K562 (cell line): ENCODE measurements around the gene ERFL. TPM values are rescaled to one million over a fixed set of nuclear protein-coding genes. Genes with fewer than 3 reads are reported as not detected.

Experiments used
- ARHGAP35 ChIP-seq: fragments of 450-650 bp; IDR thresholded peaks from 2 replicates; pipeline ENCODE4 v1.6.1; 2018; ENCODE audit not compliant: partially characterized antibody
- ATF1 ChIP-seq, 2 experiments: fragments of 450-650 bp in 1 of 2; IDR thresholded peaks; 2 replicates each; pipeline ENCODE4 v1.6.1; 2016; ENCODE audit warnings: missing compliant biosample characterization in 1 of 2, missing genetic modification characterization in 1 of 2
- CREBBP ChIP-seq: IDR thresholded peaks from one replicate; pipeline ENCODE4 v1.6.1; 2012; ENCODE audit warnings: low read depth, mild to moderate bottlenecking, control low read depth, inconsistent platforms, low read length
- HDAC1 ChIP-seq, 2 experiments: fragments of 450-650 bp; IDR thresholded peaks; 2 replicates each; pipeline ENCODE4 v1.6.1; 2016 to 2017; ENCODE audit warnings: inconsistent platforms in 1 of 2, mild to moderate bottlenecking in 1 of 2, moderate library complexity in 1 of 2
- IRF1 ChIP-seq: sonication (generic); formaldehyde crosslinking; IDR thresholded peaks from 2 replicates; pipeline ENCODE4 v1.8.0; 2022; ENCODE audit warnings: missing genetic modification reagents, mild to moderate bottlenecking, borderline replicate concordance
- KLF6 ChIP-seq: fragments of 250-450 bp; sonication (Bioruptor Pico); IDR thresholded peaks from 2 replicates; pipeline ENCODE4 v1.4.0; 2020; ENCODE audit warnings: mild to moderate bottlenecking, moderate library complexity, borderline replicate concordance
- MEIS2 ChIP-seq: fragments of 450-650 bp; IDR thresholded peaks from 2 replicates; pipeline ENCODE4 v1.6.1; 2014; ENCODE audit warnings: mild to moderate bottlenecking; ENCODE audit not compliant: partially characterized antibody
- MTF1 ChIP-seq: fragments of 250-450 bp; sonication (Bioruptor Pico); IDR thresholded peaks from 2 replicates; pipeline ENCODE4 v1.9.0; 2021; ENCODE audit warnings: moderate library complexity, mild to moderate bottlenecking, inconsistent platforms, borderline replicate concordance
- NCOA1 ChIP-seq: fragments of 450-650 bp; IDR thresholded peaks from 2 replicates; pipeline ENCODE4 v1.6.1; 2016; ENCODE audit warnings: low read depth
- NCOR1 ChIP-seq: fragments of 450-650 bp; IDR thresholded peaks from 2 replicates; pipeline ENCODE4 v1.6.1; 2016; ENCODE audit warnings: mild to moderate bottlenecking, moderate library complexity
- TRIM25 ChIP-seq: fragments of 450-650 bp; IDR thresholded peaks from 2 replicates; pipeline ENCODE4 v1.7.0; 2016; ENCODE audit warnings: borderline replicate concordance
- UBTF ChIP-seq, 2 experiments: IDR thresholded peaks; 2 replicates each; pipeline ENCODE4 v1.6.1; 2012; ENCODE audit warnings: improper control_type of control experiment in 2 of 2, low read depth in 2 of 2, low read length in 2 of 2, borderline replicate concordance in 1 of 2
- YY1 ChIP-seq, 3 experiments: IDR thresholded peaks; 2 replicates each; pipeline ENCODE4 v1.6.1; 2011; ENCODE audit warnings: low read length in 2 of 3, mild to moderate bottlenecking in 2 of 3, moderate library complexity in 2 of 3, borderline replicate concordance in 1 of 3, control low read depth in 1 of 3, low read depth in 1 of 3; ENCODE audit not compliant: insufficient read depth in 3 of 3, insufficient replicate concordance in 2 of 3, control insufficient read depth in 1 of 3, insufficient read length in 1 of 3; ENCODE audit errors: extremely low read depth in 1 of 3
- ZNF398 ChIP-seq: fragments of 250-450 bp; sonication (Bioruptor Pico); IDR thresholded peaks from 2 replicates; pipeline ENCODE4 v1.8.0; 2021; ENCODE audit warnings: moderate library complexity, mild to moderate bottlenecking, inconsistent platforms
- ZNF785 ChIP-seq: fragments of 250-450 bp; sonication (Bioruptor Pico); IDR thresholded peaks from 2 replicates; pipeline ENCODE4 v1.4.0; 2020; ENCODE audit warnings: mild to moderate bottlenecking
- polyA plus RNA-seq, 8 experiments: library from polyadenylated mRNA; depleted of rRNA in 4 of 8; stranded (reverse) in 5 of 8; unstranded in 3 of 8; fragments of >200 nt; fragmentation: Nextera tagmentation in 2 of 8; fragmentation: Illumina TruSeq in 1 of 8; extraction: Ambion mirVana in 2 of 8; extraction: Trizol in 1 of 8; gene quantifications; 2 replicates each; pipeline versions ENCODE4 v1.2.1 to v1.2.3, GENCODE V29; 2011 to 2014; ENCODE audit warnings: inconsistent platforms in 1 of 8, missing spikeins in 1 of 8
- total RNA-seq, 7 experiments: library from RNA; depleted of rRNA in 6 of 7; stranded (reverse); fragments of >200 nt in 6 of 7; fragmentation: Illumina TruSeq in 2 of 7; extraction: Trizol in 2 of 7; gene quantifications; 2 replicates each; pipeline versions ENCODE4 v1.2.1 to v1.2.3, GENCODE V29; 2011 to 2021; ENCODE audit warnings: low replicate concordance in 1 of 7
- TF ChIP-seq, protein P1 (sequence below), 3 experiments: IDR thresholded peaks in 2 of 3; conservative IDR thresholded peaks in 1 of 3; 2 replicates each; pipeline ENCODE4 v1.5.1; 2011 to 2012; ENCODE audit warnings: low read length in 3 of 3, mild to moderate bottlenecking in 3 of 3, control low read depth in 2 of 3, improper control_type of control experiment in 1 of 3, inconsistent platforms in 1 of 3, low read depth in 1 of 3, mixed read lengths in 1 of 3, moderate library complexity in 1 of 3; ENCODE audit not compliant: insufficient read depth in 2 of 3

ERFL gene
- total and polyA plus RNA-seq, 9 of the 15 experiments (the other 6 are each of a cell fraction or from before 2014, with no cell fraction given), result 0.07 to 0.75 (median 0.32) TPM; not detected in 4

DNA sequence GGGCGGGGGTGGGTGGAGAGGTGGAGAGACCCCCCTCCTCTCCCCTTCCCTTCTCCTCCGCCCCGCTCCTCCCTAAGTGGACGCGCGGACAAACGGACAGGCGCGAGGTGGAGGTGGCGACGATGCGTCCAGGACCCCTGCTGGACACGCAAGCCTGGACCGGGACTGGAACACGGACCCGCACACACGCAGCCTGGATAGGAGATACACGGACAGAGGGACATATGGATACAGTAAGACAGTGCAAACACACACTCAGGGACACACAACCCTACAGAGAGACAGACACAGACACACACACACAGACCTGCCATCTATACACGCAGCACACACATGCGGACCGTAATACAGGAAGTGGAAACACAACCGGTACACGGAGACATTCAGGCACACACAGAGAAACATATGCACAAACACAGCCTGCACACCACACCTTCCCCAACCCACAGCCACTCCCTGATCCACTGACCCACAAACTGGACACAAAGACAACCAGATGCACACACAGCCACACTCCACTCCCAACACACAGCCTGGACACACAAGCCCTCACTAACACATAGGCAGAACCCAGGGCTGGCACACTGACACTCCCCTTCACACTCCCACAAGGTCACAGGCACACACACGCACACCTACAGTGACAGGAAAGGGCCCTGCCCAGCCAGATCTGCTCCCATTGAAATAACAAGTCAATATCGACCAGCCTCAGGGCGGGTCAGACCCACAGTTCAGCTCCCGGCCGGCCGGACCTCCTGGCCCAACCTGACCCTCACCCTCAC is 696 bp upstream of the ERFL start (continued):
- TF ChIP-seq IRF1 (CRISPR knock-in tag) (no peak), MTF1 (no peak), ZNF785 (no peak), NCOR1 (0 out of 2 replicates have a peak, but pooled peaks have one; percentile 35), YY1 (IDR thresholded peaks at IDR 0.05; ENCODE audit: borderline replicate concordance in 1 of 3, control insufficient read depth in 1 of 3, extremely low read depth in 1 of 3, insufficient read depth in 3 of 3, insufficient read length in 1 of 3, insufficient replicate concordance in 2 of 3, low read depth in 1 of 3, low read length in 2 of 3) (peak in 1 of 3 experiments; percentile 4), ATF1 (CRISPR knock-in tag; IDR thresholded peaks at IDR 0.05) (no peak), ATF1 (tag; IDR thresholded peaks at IDR 0.05) (peak; percentile 41), CREBBP (no peak), TRIM25 (peak; percentile 79; the same call in 1 of the 2 replicates), ZNF398 (CRISPR knock-in tag) (no peak), ARHGAP35 (peak; percentile 41), UBTF (IDR thresholded peaks at IDR 0.05; ENCODE audit: borderline replicate concordance in 1 of 2, low read depth in 2 of 2, low read length in 2 of 2) (no peak), KLF6 (no peak), NCOA1 (peak; percentile 64; the same call in 1 of the 2 replicates), HDAC1 (IDR thresholded peaks at IDR 0.05) (peak in 1 of 2 experiments; percentile 94; a peak in 2 of 4 replicates), MEIS2 (no peak)
- TF ChIP-seq, protein P1, sequence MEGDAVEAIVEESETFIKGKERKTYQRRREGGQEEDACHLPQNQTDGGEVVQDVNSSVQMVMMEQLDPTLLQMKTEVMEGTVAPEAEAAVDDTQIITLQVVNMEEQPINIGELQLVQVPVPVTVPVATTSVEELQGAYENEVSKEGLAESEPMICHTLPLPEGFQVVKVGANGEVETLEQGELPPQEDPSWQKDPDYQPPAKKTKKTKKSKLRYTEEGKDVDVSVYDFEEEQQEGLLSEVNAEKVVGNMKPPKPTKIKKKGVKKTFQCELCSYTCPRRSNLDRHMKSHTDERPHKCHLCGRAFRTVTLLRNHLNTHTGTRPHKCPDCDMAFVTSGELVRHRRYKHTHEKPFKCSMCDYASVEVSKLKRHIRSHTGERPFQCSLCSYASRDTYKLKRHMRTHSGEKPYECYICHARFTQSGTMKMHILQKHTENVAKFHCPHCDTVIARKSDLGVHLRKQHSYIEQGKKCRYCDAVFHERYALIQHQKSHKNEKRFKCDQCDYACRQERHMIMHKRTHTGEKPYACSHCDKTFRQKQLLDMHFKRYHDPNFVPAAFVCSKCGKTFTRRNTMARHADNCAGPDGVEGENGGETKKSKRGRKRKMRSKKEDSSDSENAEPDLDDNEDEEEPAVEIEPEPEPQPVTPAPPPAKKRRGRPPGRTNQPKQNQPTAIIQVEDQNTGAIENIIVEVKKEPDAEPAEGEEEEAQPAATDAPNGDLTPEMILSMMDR (IDR thresholded peaks at IDR 0.05 in 2 of 3, conservative IDR thresholded peaks at IDR 0.05 in 1 of 3; ENCODE audit: insufficient read depth in 2 of 3, low read depth in 1 of 3, low read length in 3 of 3), result peak in 1 of 3 experiments; percentile 2; a peak in 1 of 6 replicates
